NCI-H774 (cell line): ENCODE measurements around the gene C11orf65.
"Not testable (repeated sequence)": the region's sequence is repeated elsewhere in the genome, so short reads cannot be mapped to it uniquely, and the experiment has no call there.

Experiments used
- DNase-seq: peaks from one replicate; lab custom pipeline; 2025; lab: John Stamatoyannopoulos, UW

Gene C11orf65

GRCh38 chr11:108472681-108473080, 5.4 kb upstream of the C11orf65 start:
- DNase-seq: no peak

- DNase-seq: no peak
These were observed 1.1 kb upstream of the C11orf65 start for GRCh38 chr11:108468478-108468864.

GRCh38 chr11:108466405-108466804, 924 bp downstream of the C11orf65 start:
- no peak for DNase-seq

- no peak for DNase-seq
These were observed 14.0 kb downstream of the C11orf65 start for GRCh38 chr11:108453207-108453835.

GRCh38 chr11:108441445-108441844, 25.9 kb downstream of the C11orf65 start:
- DNase-seq: not testable (repeated sequence)

- DNase-seq: no peak
These were observed 30.7 kb downstream of the C11orf65 start for GRCh38 chr11:108436594-108436993.

- DNase-seq: no peak
These were observed 32.3 kb downstream of the C11orf65 start for GRCh38 chr11:108435066-108435465.

- no peak for DNase-seq
These were observed 34.5 kb downstream of the C11orf65 start for GRCh38 chr11:108432783-108433182.

- no peak for DNase-seq
These were observed 35.3 kb downstream of the C11orf65 start for GRCh38 chr11:108431997-108432396.

GRCh38 chr11:108431370-108431769, 36.0 kb downstream of the C11orf65 start:
- DNase-seq: no peak

GRCh38 chr11:108417551-108417950, 49.8 kb downstream of the C11orf65 start:
- not testable (repeated sequence) for DNase-seq

- DNase-seq: no peak
These were observed 52.4 kb downstream of the C11orf65 start for GRCh38 chr11:108414958-108415357.

- no peak for DNase-seq
These were observed 61.6 kb downstream of the C11orf65 start for GRCh38 chr11:108405706-108406105.

- DNase-seq: no peak
These were observed 64.3 kb downstream of the C11orf65 start for GRCh38 chr11:108403052-108403451.

GRCh38 chr11:108402241-108402640, 65.1 kb downstream of the C11orf65 start:
- DNase-seq: no peak

GRCh38 chr11:108398439-108398838, 68.9 kb downstream of the C11orf65 start:
- no peak for DNase-seq

GRCh38 chr11:108396672-108397071, 70.7 kb downstream of the C11orf65 start:
- not testable (repeated sequence) for DNase-seq

GRCh38 chr11:108394744-108395284, 72.5 kb downstream of the C11orf65 start:
- no peak for DNase-seq

GRCh38 chr11:108393046-108393445, 74.3 kb downstream of the C11orf65 start:
- no peak for DNase-seq

- no peak for DNase-seq
These were observed 75.0 kb downstream of the C11orf65 start for GRCh38 chr11:108392353-108392752.

GRCh38 chr11:108388576-108388975, 78.8 kb downstream of the C11orf65 start:
- DNase-seq: no peak

- not testable (repeated sequence) for DNase-seq
These were observed 93.8 kb downstream of the C11orf65 start for GRCh38 chr11:108373505-108373904.

GRCh38 chr11:108370990-108371389, 96.3 kb downstream of the C11orf65 start:
- DNase-seq: no peak

- no peak for DNase-seq
These were observed 97.0 kb downstream of the C11orf65 start for GRCh38 chr11:108370315-108370714.
